Sigmoid colon (tissue), 4 donors: ENCODE data around the gene LRRTM4.

Source experiments
- EP300 ChIP-seq, 4 donors: sonication (generic); formaldehyde crosslinking; IDR thresholded peaks; one replicate each; pipeline ENCODE4 v1.6.1; 2017; ENCODE audit warnings: antibody characterized with exemption in 4 of 4
- POLR2A ChIP-seq, 2 donors: fragments of 450-650 bp; IDR thresholded peaks; one replicate each; pipeline ENCODE4 v1.6.1; 2016; ENCODE audit warnings: antibody characterized with exemption in 2 of 2, mild to moderate bottlenecking in 2 of 2, moderate library complexity in 2 of 2
- POLR2AphosphoS5 ChIP-seq, 4 donors: sonication (generic); formaldehyde crosslinking; IDR thresholded peaks; one replicate each; pipeline ENCODE4 v1.6.1; 2017; ENCODE audit warnings: antibody characterized with exemption in 4 of 4
- TF ChIP-seq, protein P1 (sequence below), 4 experiments: fragments of 450-650 bp in 3 of 4; fragments of 200-600 bp in 1 of 4; IDR thresholded peaks; one replicate each; pipeline ENCODE4 v1.5.1; 2016 to 2019; ENCODE audit warnings: antibody characterized with exemption in 4 of 4, mild to moderate bottlenecking in 3 of 4, moderate library complexity in 2 of 4

DNA sequence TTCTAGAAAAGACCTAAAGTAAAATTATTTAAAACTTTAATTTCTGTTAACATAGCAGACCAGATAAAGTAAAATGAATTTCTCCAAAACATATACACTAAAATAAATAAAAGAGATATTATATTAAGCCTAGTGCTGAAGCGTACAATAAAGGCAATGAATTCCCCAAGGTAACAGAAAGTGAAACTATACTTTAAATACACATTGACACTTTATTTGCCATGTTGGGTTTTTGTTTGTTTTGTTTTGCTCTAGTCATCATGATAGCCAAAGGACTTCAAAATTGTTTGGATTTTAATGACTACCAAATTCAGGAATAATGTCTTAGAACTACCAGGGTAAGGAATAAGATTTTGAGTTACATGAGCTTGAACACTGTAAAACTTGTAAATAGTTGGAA lies 413.3 kb downstream of the LRRTM4 start:
- TF ChIP-seq, protein P1, sequence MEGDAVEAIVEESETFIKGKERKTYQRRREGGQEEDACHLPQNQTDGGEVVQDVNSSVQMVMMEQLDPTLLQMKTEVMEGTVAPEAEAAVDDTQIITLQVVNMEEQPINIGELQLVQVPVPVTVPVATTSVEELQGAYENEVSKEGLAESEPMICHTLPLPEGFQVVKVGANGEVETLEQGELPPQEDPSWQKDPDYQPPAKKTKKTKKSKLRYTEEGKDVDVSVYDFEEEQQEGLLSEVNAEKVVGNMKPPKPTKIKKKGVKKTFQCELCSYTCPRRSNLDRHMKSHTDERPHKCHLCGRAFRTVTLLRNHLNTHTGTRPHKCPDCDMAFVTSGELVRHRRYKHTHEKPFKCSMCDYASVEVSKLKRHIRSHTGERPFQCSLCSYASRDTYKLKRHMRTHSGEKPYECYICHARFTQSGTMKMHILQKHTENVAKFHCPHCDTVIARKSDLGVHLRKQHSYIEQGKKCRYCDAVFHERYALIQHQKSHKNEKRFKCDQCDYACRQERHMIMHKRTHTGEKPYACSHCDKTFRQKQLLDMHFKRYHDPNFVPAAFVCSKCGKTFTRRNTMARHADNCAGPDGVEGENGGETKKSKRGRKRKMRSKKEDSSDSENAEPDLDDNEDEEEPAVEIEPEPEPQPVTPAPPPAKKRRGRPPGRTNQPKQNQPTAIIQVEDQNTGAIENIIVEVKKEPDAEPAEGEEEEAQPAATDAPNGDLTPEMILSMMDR (IDR thresholded peaks at IDR 0.05), result no peak
- TF ChIP-seq POLR2AphosphoS5 (IDR thresholded peaks at IDR 0.05) (no peak), POLR2A (IDR thresholded peaks at IDR 0.05) (no peak), EP300 (IDR thresholded peaks at IDR 0.05) (no peak)
